ENCODE results near the gene IDUA.

IDUA gene

DNA sequence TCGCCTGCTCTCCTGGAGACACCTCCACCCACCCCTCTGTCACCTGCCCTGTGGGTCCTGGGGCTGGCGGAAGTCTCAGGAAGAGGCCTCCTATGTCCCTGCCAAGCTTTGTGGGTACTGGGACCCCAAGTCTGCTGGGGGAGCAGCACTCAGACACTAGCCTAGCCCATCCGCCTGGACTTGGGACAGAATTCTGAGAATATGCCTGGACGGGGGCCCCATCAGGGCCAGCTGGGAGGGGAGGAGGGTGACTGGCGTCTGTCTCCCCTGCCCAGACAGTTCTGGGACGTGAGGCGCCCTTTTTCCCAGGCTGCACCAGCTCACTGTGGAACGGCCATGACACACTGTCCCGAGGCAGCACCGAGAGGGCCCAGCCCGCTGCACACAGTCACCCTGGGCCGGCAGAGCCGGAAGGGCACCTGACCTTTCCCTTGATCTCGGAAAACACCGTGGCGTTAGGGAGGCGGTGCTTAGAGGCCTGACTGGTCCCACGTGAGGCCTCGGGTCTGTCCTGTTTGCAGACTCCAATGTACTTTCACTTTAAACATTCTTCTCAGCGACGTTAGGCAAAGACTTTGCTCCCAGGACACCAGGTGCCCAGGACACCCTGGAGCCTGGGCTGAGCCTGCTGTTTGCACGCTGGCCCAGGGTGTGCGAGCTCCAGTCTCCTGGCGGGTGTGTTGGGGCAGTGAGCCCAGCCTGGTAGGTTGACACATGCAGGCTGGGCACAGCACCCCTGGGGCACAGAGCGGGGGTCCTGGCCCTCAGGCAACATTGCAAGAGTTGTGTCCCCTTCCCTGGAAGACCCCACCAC is 5.7 kb downstream of the IDUA start:
- Histone ChIP-seq H2AFZ (ENCODE audit: low read length) (no peak overlapping the region), H3K79me2 (ENCODE audit: low read length) (no peaks in the 10 kb centered on the region), H3K9me2 (replicated peaks; ENCODE audit: insufficient read depth, low read length) (no peaks in the 10 kb centered on the region), H4K20me1 (ENCODE audit: insufficient read depth, low read length) (no peaks in the 10 kb centered on the region), H3K27ac (ENCODE audit: low read length) (no peak overlapping the region), H3K9ac (ENCODE audit: low read length) (no peak overlapping the region), H3K36me3 (replicated peaks; ENCODE audit: insufficient read depth, low read length) (no peaks in the 10 kb centered on the region), H3K4me1 (ENCODE audit: low read length) (no peaks in the 10 kb centered on the region), H3F3A (ENCODE audit: insufficient read depth, low read length) (no peaks in the 10 kb centered on the region), H3K4me2 (ENCODE audit: low read depth, low read length) (peak overlapping the region; percentile 15; the same call in 1 of the 2 replicates), H3K4me3 (ENCODE audit: low read length) (no peak overlapping the region), H3K27me3 (replicated peaks; ENCODE audit: insufficient read depth, low read length) (no peaks in the 10 kb centered on the region), H3K9me3 (replicated peaks; ENCODE audit: insufficient read depth, low read length) (no peaks in the 10 kb centered on the region)
- DNase-seq, result no peak
- TF ChIP-seq EZH2phosphoT487 (IDR thresholded peaks at IDR 0.05; ENCODE audit: low read length), result no peak
- TF ChIP-seq EZH2 (optimal IDR thresholded peaks at IDR 0.05; ENCODE audit: low read depth, low read length), result no peak
- TF ChIP-seq, protein P1, sequence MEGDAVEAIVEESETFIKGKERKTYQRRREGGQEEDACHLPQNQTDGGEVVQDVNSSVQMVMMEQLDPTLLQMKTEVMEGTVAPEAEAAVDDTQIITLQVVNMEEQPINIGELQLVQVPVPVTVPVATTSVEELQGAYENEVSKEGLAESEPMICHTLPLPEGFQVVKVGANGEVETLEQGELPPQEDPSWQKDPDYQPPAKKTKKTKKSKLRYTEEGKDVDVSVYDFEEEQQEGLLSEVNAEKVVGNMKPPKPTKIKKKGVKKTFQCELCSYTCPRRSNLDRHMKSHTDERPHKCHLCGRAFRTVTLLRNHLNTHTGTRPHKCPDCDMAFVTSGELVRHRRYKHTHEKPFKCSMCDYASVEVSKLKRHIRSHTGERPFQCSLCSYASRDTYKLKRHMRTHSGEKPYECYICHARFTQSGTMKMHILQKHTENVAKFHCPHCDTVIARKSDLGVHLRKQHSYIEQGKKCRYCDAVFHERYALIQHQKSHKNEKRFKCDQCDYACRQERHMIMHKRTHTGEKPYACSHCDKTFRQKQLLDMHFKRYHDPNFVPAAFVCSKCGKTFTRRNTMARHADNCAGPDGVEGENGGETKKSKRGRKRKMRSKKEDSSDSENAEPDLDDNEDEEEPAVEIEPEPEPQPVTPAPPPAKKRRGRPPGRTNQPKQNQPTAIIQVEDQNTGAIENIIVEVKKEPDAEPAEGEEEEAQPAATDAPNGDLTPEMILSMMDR (IDR thresholded peaks at IDR 0.05; ENCODE audit: low read length), result no peak

DNA sequence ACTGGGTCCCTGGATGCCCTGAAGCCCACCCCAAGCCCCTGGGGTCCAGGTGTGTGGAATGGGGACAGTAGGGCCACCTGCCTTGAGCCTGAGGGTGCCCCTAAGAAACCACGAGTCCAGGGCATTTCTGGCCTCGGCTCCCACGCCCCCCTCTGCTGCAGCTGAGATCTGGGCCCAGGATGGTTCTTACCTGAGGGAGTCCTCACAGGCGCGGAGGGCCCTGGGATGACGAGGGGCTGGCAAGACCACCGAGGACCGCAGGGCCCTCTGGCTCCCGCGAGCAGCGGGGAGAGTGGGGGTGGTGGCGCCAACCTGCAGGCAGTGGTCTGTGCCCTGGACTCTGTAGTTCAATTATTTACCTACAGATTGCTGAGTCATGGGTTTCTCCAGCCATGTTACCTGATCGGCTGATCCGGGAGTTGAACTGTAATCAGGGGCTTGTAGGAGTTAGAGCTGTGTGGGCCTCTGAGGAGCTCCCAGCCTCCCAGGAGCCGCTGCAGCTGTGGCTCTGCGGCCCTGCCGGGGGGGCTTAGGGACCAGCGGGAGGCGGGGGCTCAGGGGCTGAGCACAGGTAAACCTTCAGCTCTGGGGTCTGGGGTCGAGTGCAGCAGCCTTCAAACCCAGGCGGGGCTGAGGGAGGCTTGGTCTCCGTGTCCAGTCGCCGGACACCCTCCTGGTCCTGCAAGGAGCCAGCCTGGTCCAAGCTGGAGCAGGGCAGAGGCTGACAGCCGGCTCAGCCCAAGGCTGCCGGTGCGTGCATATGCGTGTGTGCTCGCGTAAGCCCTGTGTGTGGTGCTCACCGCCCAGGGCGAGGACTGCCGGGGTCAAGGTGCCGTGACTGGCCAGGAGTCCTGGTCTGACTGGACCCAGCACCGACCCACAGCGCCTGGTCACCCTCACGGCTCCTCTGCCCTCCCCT is 6.5 kb downstream of the IDUA start, which contains the start of gene SLC26A1:
SLC26A1 (minus strand) TSS at position 294 of the 919 bp plus-strand sequence. CDS start 1,701 bp downstream, outside the sequence.
- no peaks in the 10 kb centered on the region for H3K9me3 ChIP-seq (replicated peaks; ENCODE audit: insufficient read depth, low read length)
- H3K4me1 ChIP-seq (ENCODE audit: low read length), result no peaks in the 10 kb centered on the region
- H2AFZ ChIP-seq (ENCODE audit: low read length), result no peak within 1 kb of the TSS
- H3K9ac ChIP-seq (ENCODE audit: low read length), result no peak within 1 kb of the TSS
- H3K79me2 ChIP-seq (ENCODE audit: low read length), result no peaks in the 10 kb centered on the region
- H3K36me3 ChIP-seq (replicated peaks; ENCODE audit: insufficient read depth, low read length), result no peaks in the 10 kb centered on the region
- H3K27me3 ChIP-seq (replicated peaks; ENCODE audit: insufficient read depth, low read length), result no peaks in the 10 kb centered on the region
- no peaks in the 10 kb centered on the region for H4K20me1 ChIP-seq (ENCODE audit: insufficient read depth, low read length)
- H3K4me2 ChIP-seq (ENCODE audit: low read depth, low read length), result peak within 1 kb of the TSS; percentile 15; the same call in 1 of the 2 replicates
- H3K27ac ChIP-seq (ENCODE audit: low read length), result no peak within 1 kb of the TSS
- H3F3A ChIP-seq (ENCODE audit: insufficient read depth, low read length), result no peaks in the 10 kb centered on the region
- DNase-seq, result no peak
- no peaks in the 10 kb centered on the region for H3K9me2 ChIP-seq (replicated peaks; ENCODE audit: insufficient read depth, low read length)
- no peak within 1 kb of the TSS for H3K4me3 ChIP-seq (ENCODE audit: low read length)
- TF ChIP-seq EZH2 (optimal IDR thresholded peaks at IDR 0.05; ENCODE audit: low read depth, low read length), result no peak
- TF ChIP-seq EZH2phosphoT487 (IDR thresholded peaks at IDR 0.05; ENCODE audit: low read length), result no peak
- TF ChIP-seq, protein P1 (IDR thresholded peaks at IDR 0.05; ENCODE audit: low read length), result no peak

DNA sequence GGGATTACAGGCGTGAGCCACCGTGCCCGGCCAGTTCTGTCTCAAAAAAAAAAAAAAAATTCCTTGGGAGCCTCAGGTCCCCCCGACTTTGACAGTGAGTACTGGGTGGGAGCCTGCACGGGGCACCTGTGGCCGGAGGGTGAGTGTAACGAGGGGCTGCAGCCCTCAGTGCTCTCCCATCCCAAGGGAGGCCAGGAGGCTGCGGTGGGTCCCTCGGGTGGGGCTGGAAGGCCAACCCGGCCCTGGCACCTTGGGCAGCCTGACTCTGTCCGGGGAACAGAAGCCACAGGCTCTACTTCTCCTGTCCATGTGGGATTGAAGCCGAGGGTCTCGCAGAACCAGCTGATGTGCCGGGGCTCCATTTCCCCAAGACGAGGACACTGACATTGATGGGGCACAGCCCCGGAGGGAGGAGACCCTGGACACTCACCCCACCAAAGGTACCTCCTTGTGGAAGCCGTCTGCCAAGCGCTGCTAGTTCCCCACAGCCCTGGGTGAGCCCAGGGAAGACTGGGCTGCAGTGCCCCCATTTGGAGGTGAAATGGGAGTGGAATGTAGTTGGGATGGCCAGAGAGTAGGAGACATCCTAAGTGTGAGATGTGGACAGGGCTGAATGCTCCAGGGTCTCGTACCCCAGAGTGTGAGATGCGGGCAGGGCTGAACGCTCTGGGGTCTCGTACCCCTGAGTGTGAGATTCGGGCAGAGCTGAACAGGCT is 8.6 kb downstream of the IDUA start:
- Histone ChIP-seq H3F3A (ENCODE audit: insufficient read depth, low read length) (no peaks in the 10 kb centered on the region), H3K27ac (ENCODE audit: low read length) (no peak overlapping the region), H3K4me1 (ENCODE audit: low read length) (no peaks in the 10 kb centered on the region), H3K9me3 (replicated peaks; ENCODE audit: insufficient read depth, low read length) (no peaks in the 10 kb centered on the region), H3K4me2 (ENCODE audit: low read depth, low read length) (no peak overlapping the region), H3K4me3 (ENCODE audit: low read length) (no peak overlapping the region), H3K9me2 (replicated peaks; ENCODE audit: insufficient read depth, low read length) (no peaks in the 10 kb centered on the region), H3K36me3 (replicated peaks; ENCODE audit: insufficient read depth, low read length) (no peaks in the 10 kb centered on the region), H3K9ac (ENCODE audit: low read length) (no peak overlapping the region), H3K79me2 (ENCODE audit: low read length) (no peaks in the 10 kb centered on the region), H2AFZ (ENCODE audit: low read length) (no peak overlapping the region), H4K20me1 (ENCODE audit: insufficient read depth, low read length) (no peaks in the 10 kb centered on the region), H3K27me3 (replicated peaks; ENCODE audit: insufficient read depth, low read length) (no peaks in the 10 kb centered on the region)
- TF ChIP-seq, protein P1 (IDR thresholded peaks at IDR 0.05; ENCODE audit: low read length), result no peak
- no peak for TF ChIP-seq EZH2phosphoT487 (IDR thresholded peaks at IDR 0.05; ENCODE audit: low read length)
- no peak for TF ChIP-seq EZH2 (optimal IDR thresholded peaks at IDR 0.05; ENCODE audit: low read depth, low read length)
- no peak for DNase-seq
